ENCODE results near the gene SERGEF.

SERGEF gene

GRCh38 chr11:17748044-17748443, 264.8 kb downstream of the SERGEF start:
- DNase-seq (ENCODE audit: low spot score): no peak

GRCh38 chr11:17747131-17747955, 265.5 kb downstream of the SERGEF start:
- no peak for DNase-seq (ENCODE audit: low spot score)

- DNase-seq (ENCODE audit: low spot score): no peak
Measured at GRCh38 chr11:17746096-17746495, 266.8 kb downstream of the SERGEF start.

GRCh38 chr11:17745023-17745772, 267.6 kb downstream of the SERGEF start:
- DNase-seq (ENCODE audit: low spot score): no peak

GRCh38 chr11:17744151-17744940, 268.5 kb downstream of the SERGEF start:
- no peak for DNase-seq (ENCODE audit: low spot score)

- DNase-seq (ENCODE audit: low spot score): no peak
Measured at GRCh38 chr11:17743808-17744119, 269.1 kb downstream of the SERGEF start.

- no peak for DNase-seq (ENCODE audit: low spot score)
Measured at GRCh38 chr11:17743026-17743807, 269.6 kb downstream of the SERGEF start.

GRCh38 chr11:17742019-17742418, 270.8 kb downstream of the SERGEF start:
- DNase-seq (ENCODE audit: low spot score): no peak

GRCh38 chr11:17741487-17741886, 271.4 kb downstream of the SERGEF start:
- no peak for DNase-seq (ENCODE audit: low spot score)

GRCh38 chr11:17740649-17741235, 272.1 kb downstream of the SERGEF start:
- DNase-seq (ENCODE audit: low spot score): no peak

GRCh38 chr11:17739945-17740338, 272.9 kb downstream of the SERGEF start:
- no peak for DNase-seq (ENCODE audit: low spot score)

GRCh38 chr11:17738151-17738973, 274.5 kb downstream of the SERGEF start:
- DNase-seq (ENCODE audit: low spot score): peak; percentile 55

Data from left forelimb (tissue), 1 donor.